ENCODE data around the gene PCBP4.

Gene PCBP4

DNA sequence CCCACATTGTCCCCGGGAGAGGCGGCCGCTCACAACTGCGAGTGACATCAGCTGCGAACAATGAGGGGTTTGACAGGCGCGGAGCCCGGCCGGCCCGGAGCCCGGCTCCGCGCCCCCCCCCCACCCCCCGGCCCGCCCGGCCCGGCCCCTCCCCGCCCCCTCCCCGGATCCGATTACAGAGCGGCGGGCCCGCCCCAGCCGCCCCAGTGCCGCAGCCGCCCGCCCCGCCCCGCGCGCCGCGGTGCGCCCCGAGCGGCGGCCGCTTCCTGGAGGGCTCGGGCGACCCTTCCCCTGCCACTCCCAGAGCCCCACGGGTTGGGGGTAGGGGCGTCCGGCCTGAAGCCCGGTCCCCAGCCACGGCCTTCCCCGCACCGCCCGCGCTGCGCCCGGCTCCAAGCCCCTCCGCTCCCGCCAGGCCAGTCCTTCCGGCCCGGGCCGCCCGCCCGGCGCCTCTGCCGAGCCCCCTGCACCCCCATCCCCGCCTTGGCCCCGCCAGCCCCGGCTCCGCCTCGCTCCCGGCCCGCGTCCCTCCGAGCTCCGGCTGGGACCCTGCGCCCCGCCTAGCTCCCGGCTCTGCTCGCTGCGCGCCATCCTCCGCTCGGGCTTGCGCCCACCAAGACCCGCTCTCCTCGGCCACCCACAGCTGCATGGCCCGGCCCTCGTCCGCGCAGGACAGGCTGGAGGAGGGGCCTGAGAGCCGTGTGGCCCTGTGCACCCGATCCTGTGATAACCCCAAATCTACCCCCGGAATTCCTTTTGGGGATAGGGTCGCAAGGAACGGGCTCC, at the start of gene PCBP4:
Gene PCBP4, minus strand, starts transcription at position 71 of the 786 bp plus-strand sequence. CDS start 6,214 bp downstream, outside the sequence.
- DNase-seq, result peak; percentile 49

DNA sequence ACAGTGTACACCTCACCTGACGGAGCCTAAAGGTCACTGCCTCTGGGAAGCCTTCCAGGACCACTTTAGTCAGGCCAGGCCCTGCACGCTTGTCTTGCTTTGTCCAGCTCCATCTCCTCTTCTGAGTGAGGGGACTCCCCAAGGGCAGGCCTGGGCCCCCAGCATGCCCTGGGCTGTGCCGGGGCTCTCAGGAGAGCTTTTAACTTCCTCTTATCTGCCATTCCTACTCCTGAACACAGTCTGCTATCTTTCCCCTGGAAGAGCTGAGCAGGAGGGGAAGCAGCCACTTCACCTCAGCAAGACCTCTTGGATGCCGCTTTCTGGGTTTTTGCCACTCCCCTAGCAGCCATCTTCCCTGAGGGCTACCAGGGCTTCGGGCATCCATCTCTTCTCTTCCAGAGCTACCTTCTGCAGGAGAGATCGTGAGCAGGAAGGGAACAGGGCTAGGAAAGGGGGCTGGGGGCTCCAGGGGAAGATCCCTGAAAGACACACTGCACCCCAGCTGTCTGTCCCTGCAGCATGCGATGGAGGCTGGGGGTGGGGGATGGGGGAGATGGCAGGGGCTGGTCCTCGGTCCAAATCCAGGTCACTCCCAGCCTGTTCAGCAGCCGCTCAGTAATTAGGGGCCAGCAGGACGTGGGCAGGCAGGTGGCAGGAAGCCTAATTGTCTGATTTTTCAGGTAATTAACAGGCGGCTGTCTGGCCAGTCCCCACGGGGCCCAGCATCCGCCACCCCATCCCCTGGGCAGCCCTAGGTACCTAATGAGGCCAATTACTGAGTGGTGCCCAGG, 48.4 kb upstream of the PCBP4 start:
- DNase-seq, result no peak

DNA sequence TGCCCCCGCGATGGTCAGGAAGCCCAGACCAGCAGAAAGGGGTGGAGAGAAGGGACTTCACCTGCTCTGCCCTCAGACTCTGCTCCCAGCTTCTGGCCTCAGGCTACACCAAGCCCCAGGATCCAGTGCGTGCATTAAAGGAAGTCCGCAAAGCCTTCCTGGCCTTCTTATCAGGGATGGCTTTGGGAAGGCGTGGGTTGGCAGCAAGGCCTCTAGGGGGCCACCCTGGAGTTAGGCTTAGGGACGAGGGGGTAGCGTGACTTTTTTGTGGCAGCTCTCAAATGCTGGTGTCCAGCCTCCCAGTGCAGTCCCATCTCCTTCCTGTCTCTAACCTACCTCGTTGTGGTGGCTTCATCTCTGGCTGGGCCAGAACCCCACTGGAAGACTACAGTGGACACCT, 47.4 kb upstream of the PCBP4 start:
- no peak for DNase-seq

DNA sequence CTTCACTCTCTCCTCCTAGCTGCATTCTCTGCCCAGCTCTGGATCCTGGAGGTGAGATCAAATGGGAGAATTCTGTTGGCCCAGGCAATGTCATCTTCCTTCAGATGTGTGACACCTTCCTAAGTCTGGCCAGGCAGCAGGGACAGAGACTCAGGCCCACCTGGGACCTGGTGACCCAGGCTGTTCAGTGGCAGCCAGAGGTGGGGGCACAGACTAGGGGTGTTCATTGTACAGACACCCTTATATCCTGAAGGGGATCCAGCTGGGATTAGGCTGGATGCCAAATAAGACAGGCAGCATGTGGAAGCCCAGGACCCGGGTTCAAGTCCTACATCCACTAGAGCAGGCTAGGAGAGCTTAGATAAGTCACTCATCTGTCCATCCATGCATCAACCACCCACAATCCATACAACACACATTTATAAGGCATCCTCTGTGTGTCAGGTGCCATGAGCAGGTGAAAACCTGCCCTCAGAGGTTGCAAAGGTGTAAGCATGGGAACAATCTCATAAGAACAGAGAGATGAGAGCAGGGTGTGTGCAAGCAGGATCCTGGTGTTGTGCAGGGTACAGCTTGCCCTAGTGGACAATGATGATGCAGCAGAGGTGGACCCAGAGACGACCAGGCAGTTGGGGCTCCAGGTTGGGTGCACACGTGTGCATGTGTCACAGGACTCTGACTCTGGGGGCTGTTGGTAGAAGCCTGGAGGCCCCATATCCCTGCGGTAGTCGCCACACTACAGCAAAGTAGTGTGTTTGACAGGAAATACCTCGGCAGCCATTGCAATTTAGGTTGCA, 46.7 kb upstream of the PCBP4 start:
- DNase-seq, result no peak

DNA sequence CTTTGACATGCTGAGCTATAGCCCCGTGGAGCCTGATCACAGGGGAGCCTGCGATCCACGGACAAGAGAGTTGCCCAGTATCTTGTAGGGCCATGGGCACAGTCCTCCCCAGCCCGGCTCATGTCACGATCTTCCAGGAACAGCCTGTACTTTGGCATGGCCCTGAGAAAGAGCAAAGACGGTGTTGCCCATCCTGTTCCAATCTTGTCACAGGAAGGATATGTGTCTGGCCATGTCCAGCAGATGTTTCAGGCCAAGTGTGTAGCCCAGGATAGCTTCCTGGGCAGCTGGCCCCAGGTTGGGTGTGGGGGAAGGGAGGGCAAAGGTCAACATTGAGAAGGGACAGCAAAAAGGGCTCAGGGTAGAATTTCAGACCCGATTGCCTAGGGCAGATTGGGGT, 45.4 kb upstream of the PCBP4 start:
- DNase-seq, result no peak

DNA sequence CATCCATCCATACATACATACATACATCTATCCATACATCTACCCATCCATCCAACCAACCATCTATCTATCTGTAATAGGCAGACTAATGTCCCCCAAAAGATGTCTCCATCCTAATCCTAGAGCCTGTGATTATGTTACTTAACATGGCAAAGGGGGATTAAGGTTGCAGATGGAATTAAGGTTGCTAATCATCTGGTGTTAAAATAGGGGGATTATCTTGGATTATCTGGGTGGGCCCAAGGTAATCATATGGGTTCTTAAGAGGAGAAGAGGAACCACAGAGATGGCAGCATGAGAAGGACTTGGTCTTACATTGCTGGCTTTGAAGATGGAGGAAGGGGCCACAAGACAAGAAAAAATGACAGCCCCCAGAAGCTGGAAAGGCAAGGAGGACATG, 43.2 kb upstream of the PCBP4 start:
- DNase-seq, result no peak

DNA sequence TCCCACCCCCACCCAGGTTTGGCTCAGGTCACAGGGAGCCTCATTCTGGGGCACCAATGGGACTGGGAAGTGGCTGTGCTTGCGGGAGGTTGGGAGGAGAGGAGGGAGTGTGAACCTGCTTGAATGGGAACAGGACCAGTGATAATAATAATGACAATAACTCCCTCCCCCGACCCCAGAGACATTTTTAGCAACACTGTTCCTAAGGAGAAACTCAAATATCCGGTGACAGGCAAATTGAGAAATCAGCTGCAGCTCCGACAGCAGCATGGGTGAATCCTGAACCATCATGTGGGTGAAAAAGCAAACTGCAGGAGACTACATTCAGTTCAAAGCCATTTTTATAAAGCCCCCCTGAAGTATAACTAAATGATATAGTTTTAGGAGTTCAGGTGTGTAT, 40.0 kb upstream of the PCBP4 start:
- no peak for DNase-seq

DNA sequence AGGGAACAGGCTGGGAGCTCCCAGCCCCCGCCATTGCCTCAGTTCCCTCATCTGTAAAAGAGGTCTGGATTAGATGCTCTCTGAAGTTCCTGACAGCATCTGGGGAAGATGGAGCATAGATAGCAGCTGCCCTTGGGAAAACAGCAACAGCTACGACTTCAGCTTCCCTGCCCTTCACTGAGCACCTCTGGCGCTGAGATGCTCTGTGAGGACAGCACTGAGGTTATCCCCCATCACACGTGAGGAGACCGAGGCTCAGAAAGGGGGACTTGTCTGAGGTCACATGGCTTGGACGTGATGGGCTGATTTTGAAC, 39.5 kb upstream of the PCBP4 start:
- no peak for DNase-seq

DNA sequence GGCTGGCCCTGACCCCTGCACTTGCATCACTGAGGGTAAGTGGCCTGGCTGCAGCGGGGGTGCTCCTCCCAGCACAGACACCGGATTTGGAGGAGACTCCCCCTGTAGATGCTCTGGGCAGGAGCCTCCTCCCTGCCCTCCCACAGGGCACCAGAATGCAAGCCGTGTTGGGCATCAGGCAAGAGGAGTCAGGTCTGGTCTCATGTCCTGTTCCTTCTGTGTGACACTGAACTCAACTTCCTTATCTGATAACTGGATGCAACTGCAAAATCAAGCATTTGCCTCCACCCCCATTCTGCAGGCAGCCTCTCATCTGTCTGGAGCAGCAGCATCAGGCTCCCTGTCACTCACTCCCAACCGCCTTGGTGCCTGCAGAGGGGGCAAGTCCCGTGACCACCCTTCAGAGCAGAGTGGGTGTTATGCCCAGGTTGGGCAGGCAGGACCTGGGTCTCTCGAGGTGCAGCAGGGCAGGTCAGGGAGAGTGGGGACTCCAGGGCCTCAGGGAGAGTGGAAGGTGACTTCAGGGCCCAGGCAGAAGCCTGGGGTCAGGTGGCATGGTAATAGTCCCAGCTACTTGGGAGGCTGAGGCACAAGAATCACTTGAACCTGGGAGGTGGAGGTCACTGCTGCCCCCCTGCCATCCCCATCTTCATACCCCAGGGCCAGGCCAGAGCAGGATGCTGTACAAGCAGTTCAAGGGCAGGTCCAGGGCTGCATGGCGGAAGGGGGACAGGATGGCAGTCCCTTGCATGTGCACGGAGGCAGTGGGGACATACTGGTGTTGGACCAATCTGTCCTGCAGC, 39.0 kb upstream of the PCBP4 start:
- DNase-seq, result no peak

DNA sequence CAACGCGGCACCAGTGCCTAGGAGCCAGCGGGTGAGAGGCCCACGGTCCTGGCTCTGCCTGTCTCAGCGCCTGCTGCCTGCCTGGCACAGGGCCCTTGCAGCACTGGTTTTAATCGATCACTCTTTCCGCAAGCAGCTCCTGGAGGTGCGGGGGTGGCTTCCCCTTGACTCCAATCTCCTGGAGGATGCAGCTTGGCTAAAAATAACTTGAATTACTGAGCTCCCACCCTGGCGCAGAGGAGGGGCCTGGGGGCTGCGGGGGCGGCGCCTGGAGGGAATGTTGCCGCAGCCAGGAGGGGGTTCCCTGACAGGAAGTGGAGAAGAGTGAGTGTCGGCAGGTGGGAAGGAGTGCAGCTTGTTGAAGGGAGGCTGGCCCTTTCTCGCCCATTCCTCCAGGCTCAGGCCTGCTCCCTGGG, 38.3 kb upstream of the PCBP4 start:
- no peak for DNase-seq

DNA sequence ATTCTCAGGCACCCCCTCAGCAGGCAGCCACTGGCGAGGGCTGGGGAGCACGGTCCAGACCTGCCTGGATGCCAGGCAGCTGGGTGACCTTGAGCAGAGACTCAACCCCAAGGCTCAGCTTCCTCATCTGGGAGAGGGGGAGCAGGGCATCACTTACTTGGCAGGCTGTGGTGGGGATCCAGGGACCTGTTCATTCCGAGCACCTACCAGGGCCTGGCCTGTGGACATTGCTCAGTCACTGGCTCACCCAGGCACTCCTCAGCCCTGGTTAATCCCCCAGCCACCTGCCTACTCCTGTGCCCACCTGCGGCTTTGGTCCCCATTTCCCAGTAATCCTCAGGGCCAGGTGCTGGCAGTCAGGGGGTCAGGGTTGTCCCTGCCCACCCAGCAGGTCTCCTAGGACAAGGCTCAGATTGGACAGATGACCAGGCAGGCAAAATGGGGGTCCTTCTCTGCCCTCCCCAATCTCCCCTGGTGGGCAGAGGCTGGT, 37.7 kb upstream of the PCBP4 start:
- DNase-seq, result no peak

DNA sequence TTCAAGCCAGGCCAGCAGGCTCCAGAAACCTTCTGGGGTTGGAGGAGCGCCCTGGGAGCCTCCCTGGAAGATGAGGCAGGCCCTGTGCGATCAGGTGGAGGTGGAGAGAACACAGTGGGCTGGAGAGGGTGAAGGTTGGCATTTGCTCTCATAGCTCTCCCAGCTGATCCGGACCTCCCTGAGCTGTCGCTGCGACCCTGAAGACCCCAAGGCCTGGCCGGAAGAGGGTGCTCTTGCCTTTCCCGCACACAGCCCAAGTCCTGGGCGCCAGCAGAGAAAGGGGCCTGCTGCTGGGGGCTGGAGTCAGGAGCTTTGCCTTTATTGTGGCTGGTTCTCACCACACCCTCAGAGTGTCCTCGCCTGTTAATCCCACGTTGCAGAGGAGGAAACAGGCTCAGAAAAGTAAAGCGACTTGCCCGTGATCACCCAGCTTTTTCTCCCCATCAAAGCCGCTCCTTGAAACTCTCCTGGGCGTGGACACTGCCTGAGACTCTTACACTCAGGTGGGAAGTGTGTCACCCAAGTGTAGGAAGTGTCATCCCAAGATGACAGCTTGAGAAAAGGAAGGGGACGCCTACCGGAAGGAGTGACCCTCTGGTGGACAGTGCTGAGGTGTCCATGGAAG, 37.0 kb upstream of the PCBP4 start:
- DNase-seq, result no peak

DNA sequence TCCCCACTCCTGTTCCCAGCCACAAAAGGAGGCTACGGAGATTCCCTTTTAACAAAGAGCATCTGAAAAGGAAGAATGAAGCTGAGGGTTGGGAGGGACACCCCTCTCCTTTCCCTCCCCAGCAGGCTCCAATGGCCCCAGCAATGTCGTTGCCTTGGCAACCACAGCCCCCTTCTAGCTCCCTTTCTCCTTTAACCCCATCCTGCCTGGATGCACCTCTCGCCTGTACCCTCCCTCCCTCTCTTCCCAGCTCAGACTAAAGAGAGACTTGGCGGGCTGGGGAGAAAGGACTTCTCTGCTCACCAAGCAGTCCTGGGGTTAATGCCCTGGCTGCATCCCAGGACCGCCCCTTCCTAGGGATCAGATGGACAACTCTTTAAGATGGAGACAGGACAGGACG, 35.5 kb upstream of the PCBP4 start:
- no peak for DNase-seq

DNA sequence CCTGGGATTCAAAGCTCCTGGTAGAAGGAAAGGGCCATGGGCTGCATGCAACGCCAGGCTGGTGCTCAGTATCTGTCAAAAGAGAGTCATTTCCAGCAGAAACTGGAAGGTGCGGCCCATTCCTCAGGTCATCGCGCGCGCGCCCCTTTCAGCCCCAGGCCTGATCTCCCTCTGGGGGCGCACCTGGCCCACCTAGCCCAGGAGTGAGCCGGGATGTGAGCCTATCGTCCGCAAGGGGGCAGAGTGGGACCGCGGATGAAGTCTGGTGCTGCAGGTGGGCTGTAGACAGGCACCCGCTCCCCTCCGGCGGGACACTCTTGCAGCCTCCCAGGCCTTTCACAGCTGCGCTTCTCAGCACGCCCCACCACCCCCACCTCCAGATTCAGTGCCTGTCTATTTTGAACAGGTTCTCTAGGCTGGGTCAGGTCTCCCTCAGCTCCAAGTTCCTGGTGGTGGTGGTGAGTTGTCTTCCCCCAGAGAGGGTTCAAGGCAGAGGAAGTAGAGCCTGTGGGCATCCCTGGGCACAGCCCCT, 34.3 kb upstream of the PCBP4 start:
- DNase-seq, result peak; percentile 89

DNA sequence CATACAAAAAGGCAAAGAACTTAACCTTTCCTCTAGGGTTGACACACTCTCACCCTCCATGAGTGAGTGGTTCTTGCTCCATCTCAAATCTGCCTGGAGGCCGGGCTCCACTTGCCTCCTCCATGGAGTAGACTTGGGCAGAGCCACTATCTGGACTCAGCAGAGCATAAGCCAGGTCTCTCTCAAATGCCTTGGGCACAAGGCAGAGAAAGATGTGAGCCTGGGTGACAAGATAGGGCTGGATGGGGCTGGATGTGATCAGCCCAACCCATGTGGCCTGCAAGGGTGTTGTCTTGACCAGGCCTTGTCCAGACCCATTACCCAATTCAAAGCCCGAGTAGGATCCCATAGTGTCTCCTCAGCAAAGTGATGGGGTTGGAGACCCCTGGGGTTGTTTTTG, 32.6 kb upstream of the PCBP4 start:
- DNase-seq, result no peak

DNA sequence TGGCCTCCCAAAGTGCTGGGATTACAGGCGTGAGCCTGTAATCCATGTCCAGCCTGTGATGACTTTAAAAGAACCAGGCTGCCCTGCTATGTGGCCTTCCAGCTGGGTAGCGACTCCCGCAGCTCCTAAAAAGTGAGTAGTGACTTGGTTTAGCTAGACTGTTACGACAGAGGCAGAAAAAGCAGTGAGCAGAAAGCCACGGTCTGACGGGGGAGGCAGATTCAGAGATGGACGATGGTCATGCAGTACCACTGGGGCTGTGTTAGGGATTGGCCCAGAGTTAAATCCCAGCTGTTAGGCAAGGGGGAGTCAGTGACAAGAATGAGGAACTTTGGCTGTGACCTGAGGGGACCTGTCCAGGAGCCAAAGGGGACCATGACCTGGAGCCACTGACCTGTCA, 31.5 kb upstream of the PCBP4 start:
- DNase-seq, result no peak

DNA sequence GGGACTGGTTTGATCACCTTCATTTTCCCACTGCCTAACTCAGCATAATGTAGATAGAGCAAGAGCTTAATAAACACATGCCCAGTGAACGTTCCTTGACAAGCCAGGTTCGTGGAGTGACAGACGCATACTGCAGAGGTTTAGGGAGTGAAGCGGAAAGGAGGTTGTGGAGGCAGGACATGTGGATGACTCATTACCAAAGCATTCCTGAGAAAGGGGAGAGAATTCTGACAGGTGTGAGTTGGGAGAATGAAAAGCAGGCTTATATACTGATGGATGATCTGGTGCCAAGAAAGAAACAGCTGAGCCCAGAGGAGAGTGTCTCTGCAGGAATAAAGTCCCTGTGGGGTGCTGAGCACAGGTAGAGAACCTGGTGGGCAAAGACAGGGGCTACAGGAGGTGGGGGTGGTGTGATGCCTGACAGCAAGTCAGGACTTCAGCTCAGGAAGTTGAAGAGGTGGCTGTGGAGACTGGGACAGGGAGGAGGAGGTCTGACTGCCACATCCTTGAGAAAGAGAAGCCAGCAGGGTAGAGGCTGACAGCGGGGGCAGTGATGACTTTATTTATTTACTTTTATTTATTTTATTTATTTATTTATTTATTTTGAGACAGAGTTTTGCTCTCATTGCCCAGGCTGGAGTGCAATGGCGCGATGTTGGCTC, 30.8 kb upstream of the PCBP4 start:
- no peak for DNase-seq

DNA sequence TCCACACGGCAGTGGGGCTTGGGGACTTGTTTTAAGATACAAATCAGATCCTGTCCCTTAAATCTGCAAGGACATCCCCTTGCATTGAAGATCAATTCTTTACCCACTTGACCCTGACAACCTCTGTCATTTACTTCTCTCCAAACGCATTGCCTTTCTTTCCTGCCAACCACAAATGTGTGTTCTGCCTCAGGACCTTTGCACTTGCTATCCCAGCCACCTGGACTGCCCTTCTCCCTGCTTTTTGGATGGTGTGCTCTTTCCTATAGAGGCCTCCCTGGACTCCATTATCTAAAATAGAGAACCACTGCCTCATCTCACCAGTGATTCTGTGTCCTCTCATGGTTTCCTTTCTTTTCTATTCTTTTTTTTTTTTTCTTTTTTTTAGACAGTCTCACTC, 29.9 kb upstream of the PCBP4 start:
- DNase-seq, result no peak

DNA sequence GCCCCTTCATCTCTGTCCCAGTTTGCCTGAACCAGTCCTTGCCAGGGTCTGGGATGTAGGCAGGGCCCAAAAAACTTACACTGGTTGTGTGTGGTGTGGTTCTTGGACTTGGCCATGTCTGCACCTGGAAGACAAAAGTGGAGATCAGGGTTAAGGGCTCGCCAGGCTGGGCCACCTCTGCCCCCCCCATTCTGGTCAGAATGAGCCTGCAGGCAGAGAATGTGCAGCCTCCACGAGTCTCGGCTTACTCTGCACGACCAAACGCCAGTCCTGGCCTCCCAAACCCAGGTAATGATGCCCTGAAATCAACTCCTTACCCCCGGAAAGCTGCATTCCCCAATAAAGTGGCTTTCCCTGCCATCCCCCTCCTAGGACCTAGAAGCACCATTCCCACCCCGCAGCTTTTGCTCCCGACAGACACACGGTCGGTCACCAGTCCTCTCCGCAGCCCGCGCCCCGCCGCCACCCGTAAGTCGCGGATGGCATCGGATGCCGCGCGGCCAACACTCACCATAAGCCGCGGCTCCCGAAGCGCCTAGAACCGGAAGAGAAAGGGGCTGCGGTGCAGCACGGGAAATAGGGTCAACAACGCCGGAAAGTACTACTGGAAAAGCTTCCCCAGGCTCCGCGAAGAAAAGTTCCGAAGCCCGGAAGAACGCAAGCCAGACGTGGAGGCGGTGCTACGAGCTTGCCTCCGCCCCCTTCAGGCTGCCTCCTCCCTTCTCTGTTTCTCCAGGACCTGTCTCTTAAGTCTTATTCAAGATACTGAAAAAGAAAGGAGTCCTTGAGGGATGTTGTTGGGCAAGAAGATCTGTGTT, 28.3 kb upstream of the PCBP4 start, which contains the start of gene RPL29:
Gene RPL29, minus strand, starts transcription at position 550 of the 818 bp plus-strand sequence. Its CDS starts 434 bp downstream, at position 116.
- DNase-seq, result peak; percentile 96

DNA sequence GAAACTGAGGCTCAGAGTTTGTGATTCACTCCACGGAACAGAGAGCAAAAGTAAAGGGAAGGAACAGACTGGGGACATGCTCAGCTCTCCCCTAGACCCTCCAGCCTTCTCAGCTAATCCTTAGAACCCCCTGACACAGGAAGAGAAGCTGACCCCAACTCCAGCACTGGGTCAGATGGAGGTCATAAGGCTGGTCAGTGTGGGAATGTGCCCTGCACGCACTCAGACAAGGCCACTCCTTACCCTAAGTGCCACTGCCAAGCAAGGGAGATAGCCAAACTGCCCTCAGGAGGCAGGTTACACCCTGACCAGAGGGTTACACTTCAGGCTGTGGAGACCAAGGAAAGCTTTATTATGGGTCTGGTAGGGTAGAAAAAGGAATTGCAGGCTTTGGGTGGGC, 27.3 kb upstream of the PCBP4 start:
- no peak for DNase-seq
